GM21423 (cell line): Measurements from ENCODE around the gene C11orf98.
"Not testable (repeated sequence)": the region's sequence is repeated elsewhere in the genome, so short reads cannot be mapped to it uniquely, and the experiment has no call there.

ENCODE experiments used
- ATAC-seq: cut with Tn5 transposase; IDR thresholded peaks from one replicate; pipeline ENCODE4 v1.9.1; 2021; ENCODE audit warnings: mild to moderate bottlenecking, moderate library complexity; ENCODE audit not compliant: unreplicated experiment

C11orf98 gene

GRCh38 chr11:62665075-62665598 lies at the start of gene C11orf98, which contains the start of gene CSKMT:
Gene C11orf98, minus strand, starts transcription at chr11:62665210. Its CDS starts 41 bp downstream, at chr11:62665169.
Gene CSKMT, plus strand, starts transcription at chr11:62665312. Its CDS starts 568 bp downstream, at chr11:62665880.
- ATAC-seq = peak; percentile 86

- ATAC-seq = no peak
Observed at GRCh38 chr11:62713343-62713742, 48.3 kb upstream of the C11orf98 start.

GRCh38 chr11:62712861-62713260 lies 47.9 kb upstream of the C11orf98 start:
- ATAC-seq = no peak

GRCh38 chr11:62712276-62712812 lies 47.3 kb upstream of the C11orf98 start:
- no peak for ATAC-seq

- ATAC-seq = peak; percentile 6
Observed at GRCh38 chr11:62710001-62710345, 45.0 kb upstream of the C11orf98 start.

- peak; percentile 65 for ATAC-seq
Observed at GRCh38 chr11:62709247-62710000, 44.4 kb upstream of the C11orf98 start.

GRCh38 chr11:62708793-62709192 lies 43.8 kb upstream of the C11orf98 start:
- ATAC-seq = no peak

- no peak for ATAC-seq
Observed at GRCh38 chr11:62708392-62708791, 43.4 kb upstream of the C11orf98 start.

GRCh38 chr11:62707277-62707861 lies 42.4 kb upstream of the C11orf98 start, which contains the start of the genes BSCL2 and GNG3:
Gene BSCL2, minus strand, starts transcription at chr11:62707424. Its CDS starts 229 bp downstream, at chr11:62707195.
Gene GNG3, plus strand, starts transcription at chr11:62707676. Its CDS starts 620 bp downstream, at chr11:62708296.
- no peak for ATAC-seq

- ATAC-seq = no peak
Observed at GRCh38 chr11:62706850-62707247, 41.8 kb upstream of the C11orf98 start.

- peak; percentile 51 for ATAC-seq
Observed at GRCh38 chr11:62705880-62706849, 41.2 kb upstream of the C11orf98 start.

- ATAC-seq = no peak
Observed at GRCh38 chr11:62705413-62705812, 40.4 kb upstream of the C11orf98 start.

GRCh38 chr11:62703921-62704320 lies 38.9 kb upstream of the C11orf98 start:
- not testable (repeated sequence) for ATAC-seq

- no peak for ATAC-seq
Observed at GRCh38 chr11:62702246-62702645, 37.2 kb upstream of the C11orf98 start.

- ATAC-seq = no peak
Observed at GRCh38 chr11:62694455-62695167, 29.6 kb upstream of the C11orf98 start.

- not testable (repeated sequence) for ATAC-seq
Observed at GRCh38 chr11:62693624-62694023, 28.6 kb upstream of the C11orf98 start.

GRCh38 chr11:62689421-62690183 lies 24.6 kb upstream of the C11orf98 start, which contains the start of gene LRRN4CL:
Gene LRRN4CL, minus strand, starts transcription at chr11:62689530. Its CDS starts 1,022 bp downstream, at chr11:62688508.
- ATAC-seq = no peak

GRCh38 chr11:62688491-62688890 lies 23.5 kb upstream of the C11orf98 start:
- ATAC-seq = no peak
